CD14-positive monocyte (primary cell): ENCODE data around the gene SETBP1. TPM values are rescaled to one million over a fixed set of nuclear protein-coding genes. Genes with fewer than 3 reads are reported as not detected.

Source experiments
- DNase-seq, 3 donors: peaks; one replicate each; pipeline ENCODE4 v3.0.0-alpha.2; 2011 to 2022
- H2AFZ ChIP-seq: 2 replicates; pipeline ENCODE4 v1.6.0; 2012; ENCODE audit warnings: mild to moderate bottlenecking, low read depth, low read length, inconsistent platforms; ENCODE audit not compliant: insufficient read depth, poor library complexity, severe bottlenecking
- H3K27ac ChIP-seq, 2 donors: 1 replicate in 1 of 2; 2 replicates in 1 of 2; pipeline ENCODE4 v1.5.1; 2012 to 2013; ENCODE audit warnings: low read length in 2 of 2, control low read depth in 1 of 2, inconsistent platforms in 1 of 2, low read depth in 1 of 2, mild to moderate bottlenecking in 1 of 2
- H3K27me3 ChIP-seq, 2 donors: one replicate each; pipeline versions ENCODE4 v1.6.0 to v1.6.1; 2011 to 2013; ENCODE audit warnings: low read length in 2 of 2; ENCODE audit not compliant: control insufficient read depth in 2 of 2, insufficient read depth in 2 of 2
- H3K36me3 ChIP-seq, 2 donors: replicated peaks in 1 of 2; 1 replicate in 1 of 2; 2 replicates in 1 of 2; pipeline versions ENCODE4 v1.5.1 to v1.6.1; 2012 to 2013; ENCODE audit warnings: low read length in 2 of 2, control low read depth in 1 of 2, inconsistent platforms in 1 of 2, mild to moderate bottlenecking in 1 of 2; ENCODE audit not compliant: insufficient read depth in 2 of 2, control insufficient read depth in 1 of 2
- H3K4me1 ChIP-seq, 2 donors: 1 replicate in 1 of 2; 2 replicates in 1 of 2; pipeline versions ENCODE4 v1.5.1 to v1.6.1; 2012 to 2013; ENCODE audit warnings: low read length in 2 of 2, control low read depth in 1 of 2, inconsistent platforms in 1 of 2, mild to moderate bottlenecking in 1 of 2, moderate library complexity in 1 of 2; ENCODE audit not compliant: insufficient read depth in 2 of 2, control insufficient read depth in 1 of 2
- H3K4me2 ChIP-seq: replicated peaks from 2 replicates; pipeline ENCODE3; 2012; ENCODE audit warnings: low read length, moderate library complexity, mild to moderate bottlenecking; ENCODE audit not compliant: poor library complexity, severe bottlenecking; ENCODE audit errors: extremely low read depth
- H3K4me3 ChIP-seq, 3 experiments: fragments of 200-600 bp in 1 of 3; sonication (generic) in 1 of 3; replicated peaks in 1 of 3; 1 replicate in 2 of 3; 2 replicates in 1 of 3; pipeline ENCODE4 v1.5.1; 2011 to 2013; ENCODE audit warnings: low read length in 3 of 3, mild to moderate bottlenecking in 3 of 3, control low read depth in 2 of 3, low read depth in 2 of 3, inconsistent platforms in 1 of 3, moderate library complexity in 1 of 3
- H3K79me2 ChIP-seq: 2 replicates; pipeline ENCODE4 v1.6.0; 2012; ENCODE audit warnings: mild to moderate bottlenecking, control low read depth, inconsistent platforms, low read length, moderate library complexity; ENCODE audit not compliant: insufficient read depth
- H3K9ac ChIP-seq: 2 replicates; pipeline ENCODE4 v1.6.0; 2017; ENCODE audit warnings: low read length, mild to moderate bottlenecking; ENCODE audit not compliant: insufficient read depth, poor library complexity, severe bottlenecking
- H3K9me3 ChIP-seq, 2 donors: replicated peaks in 1 of 2; 1 replicate in 1 of 2; 2 replicates in 1 of 2; pipeline versions ENCODE4 v1.5.1 to v1.6.1; 2012 to 2013; ENCODE audit warnings: low read length in 2 of 2, control low read depth in 1 of 2; ENCODE audit not compliant: control insufficient read depth in 1 of 2, insufficient read depth in 1 of 2
- H4K20me1 ChIP-seq: 2 replicates; pipeline ENCODE4 v1.6.0; 2012; ENCODE audit warnings: mild to moderate bottlenecking, low read length, control low read depth, moderate library complexity; ENCODE audit not compliant: insufficient read depth
- H3K27ac Mint-ChIP-seq, 7 donors: one replicate each; pipeline ENCODE4 v1.8.0; 2020; ENCODE audit warnings: mild to moderate bottlenecking in 7 of 7, mixed read lengths in 7 of 7, moderate library complexity in 6 of 7, inconsistent platforms in 2 of 7
- H3K27me3 Mint-ChIP-seq, 3 donors: one replicate each; pipeline ENCODE4 v1.8.0; 2021 to 2022; ENCODE audit warnings: low read depth in 3 of 3, mild to moderate bottlenecking in 3 of 3, mixed read lengths in 3 of 3, moderate library complexity in 3 of 3, inconsistent platforms in 1 of 3
- H3K36me3 Mint-ChIP-seq, 2 donors: one replicate each; pipeline ENCODE4 v1.8.0; 2020; ENCODE audit warnings: mixed read lengths in 2 of 2, inconsistent platforms in 1 of 2, mild to moderate bottlenecking in 1 of 2
- H3K4me1 Mint-ChIP-seq: one replicate; pipeline ENCODE4 v1.8.0; 2020; ENCODE audit warnings: mild to moderate bottlenecking, mixed read lengths
- H3K4me3 Mint-ChIP-seq, 2 donors: one replicate each; pipeline ENCODE4 v1.8.0; 2020; ENCODE audit warnings: mild to moderate bottlenecking in 2 of 2, mixed read lengths in 2 of 2, moderate library complexity in 1 of 2
- H3K9me3 Mint-ChIP-seq, 7 donors: one replicate each; pipeline ENCODE4 v1.8.0; 2020 to 2022; ENCODE audit warnings: mixed read lengths in 7 of 7, mild to moderate bottlenecking in 6 of 7, moderate library complexity in 6 of 7, inconsistent platforms in 2 of 7
- CTCF ChIP-seq: fragments of 200-600 bp; IDR thresholded peaks from one replicate; pipeline ENCODE4 v1.8.0; 2022; ENCODE audit warnings: antibody characterized with exemption, mild to moderate bottlenecking
- WGBS: methylation state at CpG from one replicate; pipeline ENCODE4 v1.1.5; 2013; ENCODE audit warnings: missing lambda C conversion rate; ENCODE audit not compliant: insufficient coverage; 5-methylcytosine and 5-hydroxymethylcytosine counted together
- intact Hi-C, 2 donors: fragments of 100-400 bp; cut with micrococcal nuclease; formaldehyde crosslinking; loops; one replicate each; pipeline versions ENCODE4 v1.15.0 to v1.15.1; 2023
- polyA plus RNA-seq, 3 donors: library from polyadenylated mRNA; depleted of rRNA in 1 of 3; unstranded in 2 of 3; stranded (reverse) in 1 of 3; fragments of 300-500 nt in 2 of 3; fragments of >200 nt in 1 of 3; fragmentation: Illumina TruSeq in 2 of 3; gene quantifications; 1 replicate in 2 of 3; 2 replicates in 1 of 3; pipeline ENCODE4 v1.2.3, GENCODE V29; 2012 to 2021

SETBP1 gene
- polyA plus RNA-seq, 3 donors = 0.01 to 1.2 TPM; not detected in 1

- Mint-ChIP-seq H3K36me3 (no peaks in the 10 kb centered on the region), H3K4me1 (peaks cover 8% of the 10 kb centered on the region), H3K27ac (no peak overlapping the region), H3K9me3 (peaks cover 0 to 2% (median 0%) of the 10 kb centered on the region in 7 donors), H3K4me3 (peak overlapping the region in 1 of 2 donors; percentile 52), H3K27me3 (peaks cover 21 to 51% (median 22%) of the 10 kb centered on the region in 3 donors)
- H3K9me3 ChIP-seq = no peaks in the 10 kb centered on the region
- intact Hi-C loops = no loop called here
- no peaks in the 10 kb centered on the region for H3K4me1 ChIP-seq
- H4K20me1 ChIP-seq = no peaks in the 10 kb centered on the region
- H3K4me3 ChIP-seq = no peak overlapping the region
- DNase-seq = no peak
- H3K27ac ChIP-seq = no peak overlapping the region
- TF ChIP-seq CTCF = no peak
- no peaks in the 10 kb centered on the region for H3K36me3 ChIP-seq
- H3K9ac ChIP-seq = no peak overlapping the region
- H3K4me2 ChIP-seq = no peak overlapping the region
- no peaks in the 10 kb centered on the region for H3K79me2 ChIP-seq
- H2AFZ ChIP-seq = no peak overlapping the region
- WGBS = no CpG with 5 or more reads among the region's 1 CpG
- peaks cover 12 to 15% of the 10 kb centered on the region in 2 donors for H3K27me3 ChIP-seq
Observed at GRCh38 chr18:44821924-44822323, 141.2 kb downstream of the SETBP1 start.

GRCh38 chr18:44823286-44823685 lies 142.6 kb downstream of the SETBP1 start:
- Mint-ChIP-seq H3K4me3 (no peak overlapping the region), H3K27ac (no peak overlapping the region), H3K36me3 (no peaks in the 10 kb centered on the region), H3K27me3 (peaks cover 22 to 50% (median 22%) of the 10 kb centered on the region in 3 donors), H3K9me3 (peaks cover 0 to 2% (median 0%) of the 10 kb centered on the region in 7 donors), H3K4me1 (peaks cover 8% of the 10 kb centered on the region)
- Histone ChIP-seq H3K27ac (no peak overlapping the region), H2AFZ (no peak overlapping the region), H3K27me3 (peaks cover 12 to 15% of the 10 kb centered on the region in 2 donors), H3K4me3 (no peak overlapping the region), H3K4me1 (no peaks in the 10 kb centered on the region), H4K20me1 (no peaks in the 10 kb centered on the region), H3K9me3 (no peaks in the 10 kb centered on the region), H3K4me2 (no peak overlapping the region), H3K36me3 (no peaks in the 10 kb centered on the region), H3K79me2 (no peaks in the 10 kb centered on the region), H3K9ac (no peak overlapping the region)
- intact Hi-C loops = no loop called here
- no peak for DNase-seq
- 52% methylated on average over 2 of the region's 3 CpGs for WGBS
- TF ChIP-seq CTCF = no peak
